Lower leg skin (tissue), 3 donors: ENCODE results near the gene CACNA1D.

Source experiments
- POLR2A ChIP-seq, 2 donors: fragments of 450-650 bp; IDR thresholded peaks; one replicate each; pipeline ENCODE4 v1.6.1; 2016 to 2017; ENCODE audit warnings: antibody characterized with exemption in 2 of 2, mild to moderate bottlenecking in 1 of 2, moderate library complexity in 1 of 2
- TF ChIP-seq, protein P1 (sequence below), 3 donors: fragments of 450-650 bp; IDR thresholded peaks; one replicate each; pipeline ENCODE4 v1.5.1; 2016; ENCODE audit warnings: antibody characterized with exemption in 3 of 3, mild to moderate bottlenecking in 3 of 3, moderate library complexity in 2 of 3

DNA sequence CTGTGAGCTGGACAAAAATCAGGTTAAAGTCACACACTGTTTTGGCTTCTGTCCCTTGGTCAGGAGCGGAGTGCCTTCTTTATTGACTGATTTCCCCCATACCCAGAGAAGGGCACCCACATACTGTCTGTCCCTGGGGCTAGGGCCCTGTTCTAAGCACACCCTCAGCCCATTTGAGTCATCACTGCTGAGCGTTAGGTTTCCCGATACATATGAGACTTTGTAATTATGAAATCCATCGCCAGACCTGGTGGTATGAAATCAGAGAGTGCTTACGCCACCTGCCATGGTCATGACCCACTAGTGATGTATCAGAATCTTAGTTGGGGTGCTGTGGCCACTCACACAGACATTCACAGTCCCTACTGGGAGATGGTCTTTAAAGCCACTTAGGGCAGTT is 255.0 kb downstream of the CACNA1D start:
- TF ChIP-seq, protein P1, sequence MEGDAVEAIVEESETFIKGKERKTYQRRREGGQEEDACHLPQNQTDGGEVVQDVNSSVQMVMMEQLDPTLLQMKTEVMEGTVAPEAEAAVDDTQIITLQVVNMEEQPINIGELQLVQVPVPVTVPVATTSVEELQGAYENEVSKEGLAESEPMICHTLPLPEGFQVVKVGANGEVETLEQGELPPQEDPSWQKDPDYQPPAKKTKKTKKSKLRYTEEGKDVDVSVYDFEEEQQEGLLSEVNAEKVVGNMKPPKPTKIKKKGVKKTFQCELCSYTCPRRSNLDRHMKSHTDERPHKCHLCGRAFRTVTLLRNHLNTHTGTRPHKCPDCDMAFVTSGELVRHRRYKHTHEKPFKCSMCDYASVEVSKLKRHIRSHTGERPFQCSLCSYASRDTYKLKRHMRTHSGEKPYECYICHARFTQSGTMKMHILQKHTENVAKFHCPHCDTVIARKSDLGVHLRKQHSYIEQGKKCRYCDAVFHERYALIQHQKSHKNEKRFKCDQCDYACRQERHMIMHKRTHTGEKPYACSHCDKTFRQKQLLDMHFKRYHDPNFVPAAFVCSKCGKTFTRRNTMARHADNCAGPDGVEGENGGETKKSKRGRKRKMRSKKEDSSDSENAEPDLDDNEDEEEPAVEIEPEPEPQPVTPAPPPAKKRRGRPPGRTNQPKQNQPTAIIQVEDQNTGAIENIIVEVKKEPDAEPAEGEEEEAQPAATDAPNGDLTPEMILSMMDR (IDR thresholded peaks at IDR 0.05): no peak
- no peak for TF ChIP-seq POLR2A (IDR thresholded peaks at IDR 0.05)
